NCI-H146 (cell line): ENCODE measurements around the gene FUT3.
"Not testable (repeated sequence)": the region's sequence is repeated elsewhere in the genome, so short reads cannot be mapped to it uniquely, and the experiment has no call there.

ENCODE experiments used
- DNase-seq: peaks from one replicate; lab custom pipeline; 2025; lab: John Stamatoyannopoulos, UW

FUT3 gene

GRCh38 chr19:5882421-5882968 lies 31.2 kb upstream of the FUT3 start:
- no peak for DNase-seq

- DNase-seq, result peak; percentile 87
These were observed 30.5 kb upstream of the FUT3 start for GRCh38 chr19:5881543-5882299.

GRCh38 chr19:5880604-5881078 lies 29.4 kb upstream of the FUT3 start:
- peak; percentile 78 for DNase-seq

GRCh38 chr19:5880196-5880595 lies 28.9 kb upstream of the FUT3 start:
- DNase-seq, result no peak

- DNase-seq, result no peak
These were observed 26.6 kb upstream of the FUT3 start for GRCh38 chr19:5877882-5878281.

GRCh38 chr19:5877427-5877826 lies 26.2 kb upstream of the FUT3 start:
- DNase-seq, result no peak

GRCh38 chr19:5874496-5874895 lies 23.2 kb upstream of the FUT3 start:
- DNase-seq, result not testable (repeated sequence)

GRCh38 chr19:5873617-5874199 lies 22.5 kb upstream of the FUT3 start:
- DNase-seq, result no peak

- no peak for DNase-seq
These were observed 19.7 kb upstream of the FUT3 start for GRCh38 chr19:5870986-5871394.

- DNase-seq, result no peak
These were observed 16.2 kb upstream of the FUT3 start for GRCh38 chr19:5867201-5868136.

- no peak for DNase-seq
These were observed 14.5 kb upstream of the FUT3 start for GRCh38 chr19:5865772-5866171.

- DNase-seq, result no peak
These were observed 13.7 kb upstream of the FUT3 start for GRCh38 chr19:5864725-5865486.

- DNase-seq, result no peak
These were observed 12.9 kb upstream of the FUT3 start for GRCh38 chr19:5864013-5864720.

GRCh38 chr19:5863030-5863665 lies 11.9 kb upstream of the FUT3 start:
- no peak for DNase-seq

GRCh38 chr19:5857203-5858081 lies 6.2 kb upstream of the FUT3 start:
- DNase-seq, result no peak

GRCh38 chr19:5855151-5855550 lies 3.9 kb upstream of the FUT3 start:
- DNase-seq, result not testable (repeated sequence)

- DNase-seq, result not testable (repeated sequence)
These were observed 2.9 kb upstream of the FUT3 start for GRCh38 chr19:5854121-5854520.

GRCh38 chr19:5850743-5851293 lies 431 bp downstream of the FUT3 start:
- no peak for DNase-seq

GRCh38 chr19:5850189-5850588 lies 1.1 kb downstream of the FUT3 start:
- no peak for DNase-seq
